BE2C (cell line): ENCODE data around the gene SNX33.
"Not testable (repeated sequence)": the region's sequence is repeated elsewhere in the genome, so short reads cannot be mapped to it uniquely, and the experiment has no call there.

Experiments used
- DNase-seq: peaks from one replicate; pipeline ENCODE4 v3.0.0-alpha.2; 2020
- H3K27me3 ChIP-seq: fragments of 250-450 bp; sonication (Bioruptor Pico); 2 replicates; pipeline ENCODE4 v1.5.1; 2020; ENCODE audit warnings: mild to moderate bottlenecking
- H3K36me3 ChIP-seq: fragments of 250-450 bp; sonication (Bioruptor Pico); 2 replicates; pipeline ENCODE4 v1.5.1; 2020; ENCODE audit warnings: mild to moderate bottlenecking
- H3K4me1 ChIP-seq: fragments of 250-450 bp; sonication (Bioruptor Pico); 2 replicates; pipeline ENCODE4 v1.5.1; 2020
- H3K4me3 ChIP-seq: 2 replicates; pipeline ENCODE4 v1.5.1; 2011; ENCODE audit warnings: low read depth, low read length
- H3K9me3 ChIP-seq: fragments of 250-450 bp; sonication (Bioruptor Pico); 2 replicates; pipeline ENCODE4 v1.5.1; 2020
- CTCF ChIP-seq: IDR thresholded peaks from 2 replicates; pipeline ENCODE4 v1.5.1; 2012; ENCODE audit warnings: mild to moderate bottlenecking, low read depth, low read length

Gene SNX33

GRCh38 chr15:75704263-75704615, 56.5 kb downstream of the SNX33 start:
- no peak for TF ChIP-seq CTCF
- H3K4me3 ChIP-seq: no peak overlapping the region
- no peaks in the 10 kb centered on the region for H3K9me3 ChIP-seq
- no peaks in the 10 kb centered on the region for H3K36me3 ChIP-seq
- DNase-seq: no peak
- H3K27me3 ChIP-seq: no peaks in the 10 kb centered on the region
- peaks cover 47% of the 10 kb centered on the region for H3K4me1 ChIP-seq

- H3K4me1 ChIP-seq: peaks cover 44% of the 10 kb centered on the region
- no peaks in the 10 kb centered on the region for H3K36me3 ChIP-seq
- H3K9me3 ChIP-seq: no peaks in the 10 kb centered on the region
- TF ChIP-seq CTCF: no peak
- no peaks in the 10 kb centered on the region for H3K27me3 ChIP-seq
- H3K4me3 ChIP-seq: no peak overlapping the region
- no peak for DNase-seq
These were observed 56.9 kb downstream of the SNX33 start for GRCh38 chr15:75704618-75705017.

GRCh38 chr15:75705375-75705774, 57.7 kb downstream of the SNX33 start:
- peaks cover 40% of the 10 kb centered on the region for H3K4me1 ChIP-seq
- not testable (repeated sequence) for H3K27me3 ChIP-seq, H3K4me3 ChIP-seq, DNase-seq, H3K36me3 ChIP-seq, H3K9me3 ChIP-seq

GRCh38 chr15:75705854-75706681, 58.4 kb downstream of the SNX33 start:
- DNase-seq: no peak
- Histone ChIP-seq H3K36me3 (no peaks in the 10 kb centered on the region), H3K4me1 (peaks cover 34% of the 10 kb centered on the region), H3K4me3 (no peak overlapping the region), H3K9me3 (no peaks in the 10 kb centered on the region), H3K27me3 (no peaks in the 10 kb centered on the region)
- no peak for TF ChIP-seq CTCF

GRCh38 chr15:75706682-75706954, 58.9 kb downstream of the SNX33 start:
- DNase-seq: no peak
- Histone ChIP-seq H3K27me3 (no peaks in the 10 kb centered on the region), H3K36me3 (no peaks in the 10 kb centered on the region), H3K4me3 (no peak overlapping the region), H3K9me3 (no peaks in the 10 kb centered on the region), H3K4me1 (peaks cover 30% of the 10 kb centered on the region)
- no peak for TF ChIP-seq CTCF

GRCh38 chr15:75709458-75709857, 61.7 kb downstream of the SNX33 start:
- H3K9me3 ChIP-seq, H3K27me3 ChIP-seq, H3K4me3 ChIP-seq, H3K36me3 ChIP-seq: not testable (repeated sequence)
- H3K4me1 ChIP-seq: peaks cover 28% of the 10 kb centered on the region
- peak; percentile 69 for DNase-seq

- peaks cover 24% of the 10 kb centered on the region for H3K4me1 ChIP-seq
- not testable (repeated sequence) for H3K4me3 ChIP-seq, H3K27me3 ChIP-seq, H3K36me3 ChIP-seq, DNase-seq, H3K9me3 ChIP-seq
These were observed 63.2 kb downstream of the SNX33 start for GRCh38 chr15:75710874-75711273.

GRCh38 chr15:75711495-75711894, 63.8 kb downstream of the SNX33 start:
- peaks cover 19% of the 10 kb centered on the region for H3K4me1 ChIP-seq
- not testable (repeated sequence) for H3K9me3 ChIP-seq, H3K36me3 ChIP-seq, DNase-seq, H3K4me3 ChIP-seq, H3K27me3 ChIP-seq
